Tibial nerve (tissue), 3 donors: ENCODE measurements around the gene PCBD2.

Experiments used
- CTCF ChIP-seq, 5 experiments: fragments of 200-600 bp in 3 of 5; fragments of 450-650 bp in 2 of 5; sonication (generic) in 3 of 5; IDR thresholded peaks; one replicate each; pipeline ENCODE4 v1.5.1; 2016 to 2019; ENCODE audit warnings: antibody characterized with exemption in 5 of 5, mild to moderate bottlenecking in 3 of 5, moderate library complexity in 2 of 5
- POLR2A ChIP-seq, 2 donors: fragments of 450-650 bp; IDR thresholded peaks; one replicate each; pipeline ENCODE4 v1.6.1; 2017; ENCODE audit warnings: antibody characterized with exemption in 2 of 2, mild to moderate bottlenecking in 2 of 2, moderate library complexity in 2 of 2

DNA sequence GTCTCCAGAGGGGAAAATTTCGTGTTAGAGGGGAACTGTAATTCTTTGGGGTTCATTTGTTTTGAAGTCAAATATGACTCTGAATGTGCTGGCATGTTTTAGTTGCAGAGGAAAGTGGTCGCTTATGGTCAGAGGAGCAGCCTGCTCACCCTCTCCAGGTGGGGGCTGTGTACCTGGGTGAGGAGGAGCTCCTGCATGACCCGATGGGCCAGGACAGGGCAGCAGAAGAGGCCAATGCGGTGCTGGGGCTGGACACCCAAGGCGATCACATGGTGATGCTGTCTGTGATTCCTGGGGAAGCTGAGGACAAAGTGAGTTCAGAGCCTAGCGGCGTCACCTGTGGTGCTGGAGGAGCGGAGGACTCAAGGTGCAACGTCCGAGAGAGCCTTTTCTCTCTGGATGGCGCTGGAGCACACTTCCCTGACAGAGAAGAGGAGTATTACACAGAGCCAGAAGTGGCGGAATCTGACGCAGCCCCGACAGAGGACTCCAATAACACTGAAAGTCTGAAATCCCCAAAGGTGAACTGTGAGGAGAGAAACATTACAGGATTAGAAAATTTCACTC, 17.3 kb upstream of the PCBD2 start:
- TF ChIP-seq CTCF (IDR thresholded peaks at IDR 0.05) (no peak), POLR2A (IDR thresholded peaks at IDR 0.05) (no peak)
